Measurements from ENCODE around the gene HCST.

- no peak for TF ChIP-seq ZFP30 (CRISPR knock-in tag; IDR thresholded peaks at IDR 0.05)
- no peak for TF ChIP-seq BACH2 (CRISPR knock-in tag; IDR thresholded peaks at IDR 0.05; ENCODE audit: borderline replicate concordance)
- TF ChIP-seq GLIS3 (CRISPR knock-in tag; IDR thresholded peaks at IDR 0.05) = no peak
- TF ChIP-seq, protein P1, sequence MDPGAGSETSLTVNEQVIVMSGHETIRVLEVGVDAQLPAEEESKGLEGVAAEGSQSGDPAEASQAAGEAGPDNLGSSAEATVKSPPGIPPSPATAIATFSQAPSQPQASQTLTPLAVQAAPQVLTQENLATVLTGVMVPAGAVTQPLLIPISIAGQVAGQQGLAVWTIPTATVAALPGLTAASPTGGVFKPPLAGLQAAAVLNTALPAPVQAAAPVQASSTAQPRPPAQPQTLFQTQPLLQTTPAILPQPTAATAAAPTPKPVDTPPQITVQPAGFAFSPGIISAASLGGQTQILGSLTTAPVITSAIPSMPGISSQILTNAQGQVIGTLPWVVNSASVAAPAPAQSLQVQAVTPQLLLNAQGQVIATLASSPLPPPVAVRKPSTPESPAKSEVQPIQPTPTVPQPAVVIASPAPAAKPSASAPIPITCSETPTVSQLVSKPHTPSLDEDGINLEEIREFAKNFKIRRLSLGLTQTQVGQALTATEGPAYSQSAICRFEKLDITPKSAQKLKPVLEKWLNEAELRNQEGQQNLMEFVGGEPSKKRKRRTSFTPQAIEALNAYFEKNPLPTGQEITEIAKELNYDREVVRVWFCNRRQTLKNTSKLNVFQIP (CRISPR knock-in tag; IDR thresholded peaks at IDR 0.05; ENCODE audit: borderline replicate concordance, low read depth) = no peak
- TF ChIP-seq CREB5 (CRISPR knock-in tag; IDR thresholded peaks at IDR 0.05; ENCODE audit: low read depth) = no peak
- no peak for TF ChIP-seq ZNF70 (CRISPR knock-in tag; IDR thresholded peaks at IDR 0.05)
- TF ChIP-seq PATZ1 (CRISPR knock-in tag; IDR thresholded peaks at IDR 0.05; ENCODE audit: borderline replicate concordance) = no peak
- TF ChIP-seq ISL1 (CRISPR knock-in tag; IDR thresholded peaks at IDR 0.05) = no peak
- TF ChIP-seq RARB (CRISPR knock-in tag; IDR thresholded peaks at IDR 0.05) = no peak
- TF ChIP-seq CSDC2 (CRISPR knock-in tag; IDR thresholded peaks at IDR 0.05) = no peak
- TF ChIP-seq, protein P2, sequence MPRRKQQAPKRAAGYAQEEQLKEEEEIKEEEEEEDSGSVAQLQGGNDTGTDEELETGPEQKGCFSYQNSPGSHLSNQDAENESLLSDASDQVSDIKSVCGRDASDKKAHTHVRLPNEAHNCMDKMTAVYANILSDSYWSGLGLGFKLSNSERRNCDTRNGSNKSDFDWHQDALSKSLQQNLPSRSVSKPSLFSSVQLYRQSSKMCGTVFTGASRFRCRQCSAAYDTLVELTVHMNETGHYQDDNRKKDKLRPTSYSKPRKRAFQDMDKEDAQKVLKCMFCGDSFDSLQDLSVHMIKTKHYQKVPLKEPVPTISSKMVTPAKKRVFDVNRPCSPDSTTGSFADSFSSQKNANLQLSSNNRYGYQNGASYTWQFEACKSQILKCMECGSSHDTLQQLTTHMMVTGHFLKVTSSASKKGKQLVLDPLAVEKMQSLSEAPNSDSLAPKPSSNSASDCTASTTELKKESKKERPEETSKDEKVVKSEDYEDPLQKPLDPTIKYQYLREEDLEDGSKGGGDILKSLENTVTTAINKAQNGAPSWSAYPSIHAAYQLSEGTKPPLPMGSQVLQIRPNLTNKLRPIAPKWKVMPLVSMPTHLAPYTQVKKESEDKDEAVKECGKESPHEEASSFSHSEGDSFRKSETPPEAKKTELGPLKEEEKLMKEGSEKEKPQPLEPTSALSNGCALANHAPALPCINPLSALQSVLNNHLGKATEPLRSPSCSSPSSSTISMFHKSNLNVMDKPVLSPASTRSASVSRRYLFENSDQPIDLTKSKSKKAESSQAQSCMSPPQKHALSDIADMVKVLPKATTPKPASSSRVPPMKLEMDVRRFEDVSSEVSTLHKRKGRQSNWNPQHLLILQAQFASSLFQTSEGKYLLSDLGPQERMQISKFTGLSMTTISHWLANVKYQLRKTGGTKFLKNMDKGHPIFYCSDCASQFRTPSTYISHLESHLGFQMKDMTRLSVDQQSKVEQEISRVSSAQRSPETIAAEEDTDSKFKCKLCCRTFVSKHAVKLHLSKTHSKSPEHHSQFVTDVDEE (CRISPR knock-in tag; IDR thresholded peaks at IDR 0.05) = no peak
- no peak for TF ChIP-seq ZFP3 (CRISPR knock-in tag; IDR thresholded peaks at IDR 0.05)
- no peak for TF ChIP-seq SNAI2 (CRISPR knock-in tag; IDR thresholded peaks at IDR 0.05)
- no peak for TF ChIP-seq ZNF565 (CRISPR knock-in tag; conservative IDR thresholded peaks at IDR 0.05; ENCODE audit: low read depth)
These were observed 2.2 kb downstream of the HCST start for GRCh38 chr19:35904311-35905068.
